Lung (tissue), 12 donors: Measurements from ENCODE around the gene DRD3. TPM values are rescaled to one million over a fixed set of nuclear protein-coding genes. Genes with fewer than 3 reads are reported as not detected.
A peak's percentile ranks its signal among the peaks of the same experiment; 100 is the strongest.

Experiments used
- ATAC-seq: fragments of 200-7000 bp; cut with Tn5 transposase; one replicate; pipeline ENCODE4 v1.9.1; 2020; ENCODE audit warnings: moderate number of reproducible peaks; ENCODE audit not compliant: insufficient read depth, low FRiP score
- DNase-seq, 3 donors: peaks; one replicate each; pipeline ENCODE4 v3.0.0-alpha.2; 2013 to 2017
- H3K27ac ChIP-seq, 2 donors: one replicate each; pipeline ENCODE4 v1.5.1; 2013; ENCODE audit warnings: mild to moderate bottlenecking in 2 of 2, moderate library complexity in 2 of 2, control low read depth in 1 of 2, inconsistent platforms in 1 of 2, low read depth in 1 of 2, low read length in 1 of 2
- H3K27me3 ChIP-seq, 3 donors: one replicate each; pipeline ENCODE4 v1.5.1; 2013; ENCODE audit warnings: low read length in 2 of 3; ENCODE audit not compliant: control insufficient read depth in 3 of 3, insufficient read depth in 3 of 3
- H3K36me3 ChIP-seq, 4 donors: one replicate each; pipeline ENCODE4 v1.5.1; 2013; ENCODE audit warnings: low read length in 4 of 4, mild to moderate bottlenecking in 1 of 4, moderate library complexity in 1 of 4; ENCODE audit not compliant: control insufficient read depth in 4 of 4, insufficient read depth in 4 of 4
- H3K4me1 ChIP-seq, 5 donors: one replicate each; pipeline ENCODE4 v1.5.1; 2013; ENCODE audit warnings: low read length in 5 of 5, mild to moderate bottlenecking in 2 of 5, moderate library complexity in 1 of 5; ENCODE audit not compliant: control insufficient read depth in 5 of 5, insufficient read depth in 5 of 5
- H3K4me3 ChIP-seq: one replicate; pipeline ENCODE4 v1.5.1; 2013; ENCODE audit warnings: mild to moderate bottlenecking, control low read depth, moderate library complexity
- H3K9ac ChIP-seq, 2 donors: one replicate each; pipeline ENCODE4 v1.5.1; 2013; ENCODE audit warnings: low read length in 2 of 2, control low read depth in 1 of 2; ENCODE audit not compliant: insufficient read depth in 1 of 2
- H3K9me3 ChIP-seq, 4 donors: one replicate each; pipeline ENCODE4 v1.5.1; 2013; ENCODE audit warnings: low read length in 3 of 4, mild to moderate bottlenecking in 1 of 4, moderate library complexity in 1 of 4; ENCODE audit not compliant: control insufficient read depth in 4 of 4, insufficient read depth in 3 of 4
- CTCF ChIP-seq: IDR thresholded peaks from 2 replicates; pipeline ENCODE4 v1.5.1; 2012; ENCODE audit warnings: mild to moderate bottlenecking; ENCODE audit errors: control extremely low read depth, extremely low read depth
- WGBS, 2 donors: extraction: QIAGEN DNeasy Blood & Tissue Kit; methylation state at CpG; one replicate each; pipeline ENCODE4 v1.1.7; 2013; 5-methylcytosine and 5-hydroxymethylcytosine counted together
- polyA plus RNA-seq, 2 donors: library from polyadenylated mRNA; stranded (reverse); fragments of 200-250 nt; gene quantifications; one replicate each; pipeline ENCODE4 v1.2.1, GENCODE V29; 2013
- total RNA-seq, 2 donors: library from RNA; depleted of rRNA in 1 of 2; stranded (reverse); fragments of >200 nt in 1 of 2; gene quantifications; one replicate each; pipeline ENCODE4 v1.2.1, GENCODE V29; 2014 to 2021
- donor health status: control.
- donor health status: control.
- donor health status: Bipolar disorder and iron deficiency.
- donor health status: healthy.
- donor health status: DM: yes; HTN: yes; CAD: no.

DRD3 gene
- total and polyA plus RNA-seq, 4 donors: not detected

- no peaks in the 10 kb centered on the region for H3K9me3 ChIP-seq
- peaks cover 0 to 2% (median 0%) of the 10 kb centered on the region in 5 donors for H3K4me1 ChIP-seq
- no peak for TF ChIP-seq CTCF
- H3K9ac ChIP-seq: no peak overlapping the region
- no peaks in the 10 kb centered on the region for H3K27me3 ChIP-seq
- no peaks in the 10 kb centered on the region for H3K36me3 ChIP-seq
- H3K27ac ChIP-seq: no peak overlapping the region
- DNase-seq: no peak
- ATAC-seq: no peak
- 74 to 79% methylated on average over 3 of the region's 3 CpGs for WGBS, 2 donors
- no peak overlapping the region for H3K4me3 ChIP-seq
Observed at GRCh38 chr3:114095796-114096195, 83.1 kb downstream of the DRD3 start.

- Histone ChIP-seq H3K36me3 (no peaks in the 10 kb centered on the region), H3K9ac (no peak overlapping the region), H3K27me3 (no peaks in the 10 kb centered on the region), H3K27ac (no peak overlapping the region), H3K4me3 (no peak overlapping the region), H3K9me3 (no peaks in the 10 kb centered on the region), H3K4me1 (peaks cover 0 to 2% (median 0%) of the 10 kb centered on the region in 5 donors)
- DNase-seq (peak; percentile 26 to 63 (median 31)), ATAC-seq (no peak)
- WGBS, 2 donors: 49 to 50% methylated on average over 2 of the region's 2 CpGs
- no peak for TF ChIP-seq CTCF
Observed at GRCh38 chr3:114093596-114093995, 85.3 kb downstream of the DRD3 start.

- DNase-seq: no peak
- H3K4me1 ChIP-seq: peaks cover 0 to 2% (median 0%) of the 10 kb centered on the region in 5 donors
- no peaks in the 10 kb centered on the region for H3K27me3 ChIP-seq
- TF ChIP-seq CTCF: no peak
- peak overlapping the region in 1 of 2 donors; percentile 7 for H3K27ac ChIP-seq
- no peak overlapping the region for H3K9ac ChIP-seq
- H3K4me3 ChIP-seq: no peak overlapping the region
- H3K36me3 ChIP-seq: no peaks in the 10 kb centered on the region
- 39 to 43% methylated on average over 3 of the region's 3 CpGs for WGBS, 2 donors
- no peak for ATAC-seq
- H3K9me3 ChIP-seq: no peaks in the 10 kb centered on the region
Observed at GRCh38 chr3:114093016-114093380, 85.9 kb downstream of the DRD3 start.
